ENCODE data around the gene COL20A1.

GRCh38 chr20:63361519-63362435 lies 68.8 kb downstream of the COL20A1 start:
- TF ChIP-seq CTCF (IDR thresholded peaks at IDR 0.05; ENCODE audit: insufficient read depth, low read depth, low read length) (no peak), EZH2 (IDR thresholded peaks at IDR 0.05; ENCODE audit: insufficient read depth, low read length) (no peak)
